ENCODE results near the gene CDH13.

GRCh38 chr16:83609178-83609577 is 982.4 kb downstream of the CDH13 start:
- TF ChIP-seq CTCF (IDR thresholded peaks at IDR 0.05), result no peak
- no peak for TF ChIP-seq POLR2A (IDR thresholded peaks at IDR 0.05)

Measured in adrenal gland (tissue), 5 donors.